ENCODE data around the gene ITIH4. TPM values are rescaled to one million over a fixed set of nuclear protein-coding genes. Genes with fewer than 3 reads are reported as not detected.

Gene ITIH4
- polyA plus RNA-seq, 3 donors: 0.59 to 47.7 TPM; not detected in 1

GRCh38 chr3:52775877-52776276 is 54.6 kb downstream of the ITIH4 start:
- 100% methylated on average over 1 of the region's 8 CpGs for WGBS (ENCODE audit: insufficient coverage)

GRCh38 chr3:52774901-52775864 is 55.3 kb downstream of the ITIH4 start:
- TF ChIP-seq, protein P1, sequence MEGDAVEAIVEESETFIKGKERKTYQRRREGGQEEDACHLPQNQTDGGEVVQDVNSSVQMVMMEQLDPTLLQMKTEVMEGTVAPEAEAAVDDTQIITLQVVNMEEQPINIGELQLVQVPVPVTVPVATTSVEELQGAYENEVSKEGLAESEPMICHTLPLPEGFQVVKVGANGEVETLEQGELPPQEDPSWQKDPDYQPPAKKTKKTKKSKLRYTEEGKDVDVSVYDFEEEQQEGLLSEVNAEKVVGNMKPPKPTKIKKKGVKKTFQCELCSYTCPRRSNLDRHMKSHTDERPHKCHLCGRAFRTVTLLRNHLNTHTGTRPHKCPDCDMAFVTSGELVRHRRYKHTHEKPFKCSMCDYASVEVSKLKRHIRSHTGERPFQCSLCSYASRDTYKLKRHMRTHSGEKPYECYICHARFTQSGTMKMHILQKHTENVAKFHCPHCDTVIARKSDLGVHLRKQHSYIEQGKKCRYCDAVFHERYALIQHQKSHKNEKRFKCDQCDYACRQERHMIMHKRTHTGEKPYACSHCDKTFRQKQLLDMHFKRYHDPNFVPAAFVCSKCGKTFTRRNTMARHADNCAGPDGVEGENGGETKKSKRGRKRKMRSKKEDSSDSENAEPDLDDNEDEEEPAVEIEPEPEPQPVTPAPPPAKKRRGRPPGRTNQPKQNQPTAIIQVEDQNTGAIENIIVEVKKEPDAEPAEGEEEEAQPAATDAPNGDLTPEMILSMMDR (IDR thresholded peaks at IDR 0.05): no peak
- peaks cover 55% of the 10 kb centered on the region for H3K4me1 Mint-ChIP-seq
- no peaks in the 10 kb centered on the region for H3K9me3 ChIP-seq (replicated peaks in 1 of 2; ENCODE audit: control insufficient read depth in 1 of 2, insufficient read depth in 1 of 2, low read length in 2 of 2)

More at GRCh38 chr3:52775877-52776276, 54.6 kb downstream of the ITIH4 start:
- H3K27ac ChIP-seq (ENCODE audit: low read depth in 1 of 2, low read length in 2 of 2): peak overlapping the region; percentile 74 to 89
- Mint-ChIP-seq H3K36me3 (peaks cover 2 to 13% of the 10 kb centered on the region in 2 donors), H3K27ac (peak overlapping the region; percentile 81 to 95 (median 93)), H3K4me1 (peaks cover 60% of the 10 kb centered on the region), H3K4me3 (no peak overlapping the region), H3K9me3 (peaks cover 0 to 1% (median 0%) of the 10 kb centered on the region in 7 donors), H3K27me3 (ENCODE audit: low read depth in 3 of 3) (peaks cover 0 to 4% (median 0%) of the 10 kb centered on the region in 3 donors)
- H3K4me3 ChIP-seq (replicated peaks in 1 of 3; ENCODE audit: low read depth in 2 of 3, low read length in 3 of 3): no peak overlapping the region
- DNase-seq: peak in 1 of 3 donors; percentile 11
- TF ChIP-seq, protein P1 (IDR thresholded peaks at IDR 0.05): no peak
- no peaks in the 10 kb centered on the region for H3K79me2 ChIP-seq (ENCODE audit: insufficient read depth, low read length)
- intact Hi-C loops (cut with micrococcal nuclease): no loop called here
- no peaks in the 10 kb centered on the region for H4K20me1 ChIP-seq (ENCODE audit: insufficient read depth, low read length)
- H3K36me3 ChIP-seq (replicated peaks in 1 of 2; ENCODE audit: control insufficient read depth in 1 of 2, insufficient read depth in 2 of 2, low read length in 2 of 2): no peaks in the 10 kb centered on the region
- peaks cover 60 to 62% of the 10 kb centered on the region in 2 donors for H3K4me1 ChIP-seq (ENCODE audit: control insufficient read depth in 1 of 2, insufficient read depth in 2 of 2, low read length in 2 of 2)
- no peak overlapping the region for H3K4me2 ChIP-seq (replicated peaks; ENCODE audit: extremely low read depth, low read length, poor library complexity, severe bottlenecking)
- H3K9ac ChIP-seq (ENCODE audit: insufficient read depth, low read length, poor library complexity, severe bottlenecking): peak overlapping the region; percentile 49
- no peaks in the 10 kb centered on the region for H3K27me3 ChIP-seq (ENCODE audit: control insufficient read depth in 2 of 2, insufficient read depth in 2 of 2, low read length in 2 of 2)
- no peaks in the 10 kb centered on the region for H3K9me3 ChIP-seq (replicated peaks in 1 of 2; ENCODE audit: control insufficient read depth in 1 of 2, insufficient read depth in 1 of 2, low read length in 2 of 2)
- peak overlapping the region; percentile 69 for H2AFZ ChIP-seq (ENCODE audit: insufficient read depth, low read depth, low read length, poor library complexity, severe bottlenecking)

More at GRCh38 chr3:52774901-52775864, 55.3 kb downstream of the ITIH4 start:
- H3K27me3 ChIP-seq (ENCODE audit: control insufficient read depth in 2 of 2, insufficient read depth in 2 of 2, low read length in 2 of 2): no peaks in the 10 kb centered on the region
- no peak overlapping the region for H3K4me2 ChIP-seq (replicated peaks; ENCODE audit: extremely low read depth, low read length, poor library complexity, severe bottlenecking)
- peaks cover 54 to 57% of the 10 kb centered on the region in 2 donors for H3K4me1 ChIP-seq (ENCODE audit: control insufficient read depth in 1 of 2, insufficient read depth in 2 of 2, low read length in 2 of 2)
- Mint-ChIP-seq H3K36me3 (peaks cover 2 to 13% of the 10 kb centered on the region in 2 donors), H3K27ac (peak overlapping the region; percentile 81 to 95 (median 93)), H3K4me3 (peak overlapping the region in 1 of 2 donors; percentile 62), H3K9me3 (peaks cover 0 to 1% (median 0%) of the 10 kb centered on the region in 7 donors), H3K27me3 (ENCODE audit: low read depth in 3 of 3) (peaks cover 0 to 4% (median 0%) of the 10 kb centered on the region in 3 donors)
- H3K4me3 ChIP-seq (replicated peaks in 1 of 3; ENCODE audit: low read depth in 2 of 3, low read length in 3 of 3): no peak overlapping the region
- peak overlapping the region; percentile 69 for H2AFZ ChIP-seq (ENCODE audit: insufficient read depth, low read depth, low read length, poor library complexity, severe bottlenecking)
- peak overlapping the region; percentile 74 to 89 for H3K27ac ChIP-seq (ENCODE audit: low read depth in 1 of 2, low read length in 2 of 2)
- DNase-seq: peak; percentile 62 to 65 (median 64)
- H3K36me3 ChIP-seq (replicated peaks in 1 of 2; ENCODE audit: control insufficient read depth in 1 of 2, insufficient read depth in 2 of 2, low read length in 2 of 2): no peaks in the 10 kb centered on the region
- peak overlapping the region; percentile 49 for H3K9ac ChIP-seq (ENCODE audit: insufficient read depth, low read length, poor library complexity, severe bottlenecking)
- intact Hi-C loops (cut with micrococcal nuclease): no loop called here
- peaks cover 4% of the 10 kb centered on the region for H3K79me2 ChIP-seq (ENCODE audit: insufficient read depth, low read length)
- H4K20me1 ChIP-seq (ENCODE audit: insufficient read depth, low read length): no peaks in the 10 kb centered on the region
- WGBS (ENCODE audit: insufficient coverage): 48% methylated on average over 5 of the region's 6 CpGs
